Kidney epithelial cell (primary cell): Measurements from ENCODE around the gene SLC6A3. TPM values are rescaled to one million over a fixed set of nuclear protein-coding genes. Genes with fewer than 3 reads are reported as not detected.

Experiments
- total RNA-seq: library from RNA; depleted of rRNA; stranded (reverse); fragments of >200 nt; gene quantifications from 2 replicates; pipeline ENCODE4 v1.2.3, GENCODE V29; 2015

Gene SLC6A3
- total RNA-seq, 1 donor from 2014 or later, result not detected

Other genes with a start within 250 kb of the SLC6A3 start
- not detected in 2 replicates for gene SLC6A19, start 243.8 kb downstream of the SLC6A3 start, total RNA-seq
- not detected in 2 replicates for gene SLC6A18, start 220.1 kb downstream of the SLC6A3 start, total RNA-seq
- 0.21 TPM in 1 of 2 replicates, not detected in the other for gene TERT, start 150.4 kb downstream of the SLC6A3 start, total RNA-seq
- gene CLPTM1L, start 100.3 kb downstream of the SLC6A3 start, total RNA-seq, result 159 and 182 TPM in 2 replicates
- 80.9 and 87.6 TPM in 2 replicates for gene LPCAT1, start 78.5 kb upstream of the SLC6A3 start, total RNA-seq